ENCODE results near the gene RAB42.
"Not testable (repeated sequence)": the region's sequence is repeated elsewhere in the genome, so short reads cannot be mapped to it uniquely, and the experiment has no call there.

DNA sequence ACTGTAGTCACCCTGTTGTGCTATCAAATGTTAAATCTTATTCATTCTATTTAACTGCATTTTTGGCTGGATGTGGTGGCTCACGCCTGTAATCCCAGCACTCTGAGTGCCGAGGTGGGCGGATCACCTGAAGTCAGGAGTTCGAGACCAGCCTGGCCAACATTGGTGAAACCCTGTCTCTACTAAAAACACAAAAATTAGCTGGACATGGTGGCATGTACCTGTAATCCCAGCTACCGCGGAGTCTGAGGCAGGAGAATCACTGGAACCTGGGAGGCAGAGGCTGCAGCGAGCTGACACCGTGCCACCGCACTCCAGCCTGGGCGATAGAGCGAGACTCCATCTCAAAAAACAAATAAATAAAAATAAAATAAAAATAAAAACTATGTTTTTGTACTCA lies 4.2 kb downstream of the RAB42 start:
- TF ChIP-seq POLR2AphosphoS5, POLR2A (IDR thresholded peaks at IDR 0.05): not testable (repeated sequence)
- TF ChIP-seq, protein P1, sequence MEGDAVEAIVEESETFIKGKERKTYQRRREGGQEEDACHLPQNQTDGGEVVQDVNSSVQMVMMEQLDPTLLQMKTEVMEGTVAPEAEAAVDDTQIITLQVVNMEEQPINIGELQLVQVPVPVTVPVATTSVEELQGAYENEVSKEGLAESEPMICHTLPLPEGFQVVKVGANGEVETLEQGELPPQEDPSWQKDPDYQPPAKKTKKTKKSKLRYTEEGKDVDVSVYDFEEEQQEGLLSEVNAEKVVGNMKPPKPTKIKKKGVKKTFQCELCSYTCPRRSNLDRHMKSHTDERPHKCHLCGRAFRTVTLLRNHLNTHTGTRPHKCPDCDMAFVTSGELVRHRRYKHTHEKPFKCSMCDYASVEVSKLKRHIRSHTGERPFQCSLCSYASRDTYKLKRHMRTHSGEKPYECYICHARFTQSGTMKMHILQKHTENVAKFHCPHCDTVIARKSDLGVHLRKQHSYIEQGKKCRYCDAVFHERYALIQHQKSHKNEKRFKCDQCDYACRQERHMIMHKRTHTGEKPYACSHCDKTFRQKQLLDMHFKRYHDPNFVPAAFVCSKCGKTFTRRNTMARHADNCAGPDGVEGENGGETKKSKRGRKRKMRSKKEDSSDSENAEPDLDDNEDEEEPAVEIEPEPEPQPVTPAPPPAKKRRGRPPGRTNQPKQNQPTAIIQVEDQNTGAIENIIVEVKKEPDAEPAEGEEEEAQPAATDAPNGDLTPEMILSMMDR (IDR thresholded peaks at IDR 0.05 in 8 of 11, conservative IDR thresholded peaks at IDR 0.05 in 3 of 11): not testable (repeated sequence)

Measured in spleen (tissue), 7 donors.